HCT116 (cell line): ENCODE measurements around the gene AUTS2.

Experiments used
- ATF3 ChIP-seq: IDR thresholded peaks from 2 replicates; pipeline ENCODE4 v1.6.1; 2012
- CEBPB ChIP-seq: IDR thresholded peaks from 2 replicates; pipeline ENCODE4 v1.6.1; 2012; ENCODE audit warnings: low read depth
- EGR1 ChIP-seq: IDR thresholded peaks from 2 replicates; pipeline ENCODE4 v1.6.1; 2012; ENCODE audit warnings: low read depth
- EZH2 ChIP-seq: fragments of 200-600 bp; sonication (generic); IDR thresholded peaks from 2 replicates; pipeline ENCODE4 v1.6.1; 2017; ENCODE audit warnings: antibody characterized with exemption, mixed run types
- EZH2phosphoT487 ChIP-seq: fragments of 200-600 bp; IDR thresholded peaks from 2 replicates; pipeline ENCODE4 v1.6.1; 2018; ENCODE audit warnings: antibody characterized with exemption, borderline replicate concordance
- JUND ChIP-seq: IDR thresholded peaks from 2 replicates; pipeline ENCODE4 v1.6.1; 2012
- POLR2AphosphoS5 ChIP-seq: IDR thresholded peaks from 2 replicates; pipeline ENCODE4 v1.6.1; 2011; ENCODE audit warnings: mild to moderate bottlenecking, low read depth, low read length, moderate library complexity
- RAD21 ChIP-seq: IDR thresholded peaks from 2 replicates; pipeline ENCODE4 v1.6.1; 2012; ENCODE audit warnings: low read depth, mild to moderate bottlenecking
- SP1 ChIP-seq: IDR thresholded peaks from 2 replicates; pipeline ENCODE4 v1.6.1; 2012; ENCODE audit warnings: low read depth
- SRF ChIP-seq: IDR thresholded peaks from 2 replicates; pipeline ENCODE4 v1.6.1; 2012; ENCODE audit warnings: low read depth
- TF ChIP-seq, protein P1 (sequence below), 3 experiments: fragments of 200-600 bp in 1 of 3; sonication (generic) in 1 of 3; IDR thresholded peaks in 2 of 3; conservative IDR thresholded peaks in 1 of 3; 2 replicates each; pipeline ENCODE4 v1.5.1; 2012 to 2017; ENCODE audit warnings: low read depth in 2 of 3, low read length in 2 of 3, antibody characterized with exemption in 1 of 3, borderline replicate concordance in 1 of 3, control low read depth in 1 of 3, mild to moderate bottlenecking in 1 of 3, mixed read lengths in 1 of 3, mixed run types in 1 of 3, moderate library complexity in 1 of 3; ENCODE audit not compliant: insufficient read depth in 1 of 3
- TF ChIP-seq, protein P2 (sequence below): IDR thresholded peaks from 2 replicates; pipeline ENCODE4 v1.6.1; 2011; ENCODE audit warnings: mild to moderate bottlenecking, low read length, moderate library complexity; ENCODE audit not compliant: insufficient replicate concordance; ENCODE audit errors: extremely low read depth

DNA sequence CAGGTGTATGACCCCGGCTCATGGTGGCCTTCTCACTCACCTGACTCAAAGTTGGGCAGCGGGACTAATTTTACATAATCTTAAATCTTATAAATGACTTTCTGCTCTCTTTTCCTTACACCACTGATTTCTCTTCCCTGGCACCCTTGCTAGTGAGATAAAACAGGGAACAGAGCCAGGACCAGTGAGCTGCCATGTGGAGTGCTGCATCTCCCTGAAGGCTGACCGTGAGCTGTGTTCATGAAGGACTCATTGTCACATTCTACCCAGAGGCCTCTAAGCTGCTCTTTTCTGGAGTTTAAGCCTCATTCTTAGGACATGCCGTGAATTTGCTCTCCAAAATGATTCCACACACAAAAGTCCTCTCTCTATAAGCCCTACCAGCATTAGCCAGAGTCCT is 762.3 kb downstream of the AUTS2 start:
- TF ChIP-seq, protein P1, sequence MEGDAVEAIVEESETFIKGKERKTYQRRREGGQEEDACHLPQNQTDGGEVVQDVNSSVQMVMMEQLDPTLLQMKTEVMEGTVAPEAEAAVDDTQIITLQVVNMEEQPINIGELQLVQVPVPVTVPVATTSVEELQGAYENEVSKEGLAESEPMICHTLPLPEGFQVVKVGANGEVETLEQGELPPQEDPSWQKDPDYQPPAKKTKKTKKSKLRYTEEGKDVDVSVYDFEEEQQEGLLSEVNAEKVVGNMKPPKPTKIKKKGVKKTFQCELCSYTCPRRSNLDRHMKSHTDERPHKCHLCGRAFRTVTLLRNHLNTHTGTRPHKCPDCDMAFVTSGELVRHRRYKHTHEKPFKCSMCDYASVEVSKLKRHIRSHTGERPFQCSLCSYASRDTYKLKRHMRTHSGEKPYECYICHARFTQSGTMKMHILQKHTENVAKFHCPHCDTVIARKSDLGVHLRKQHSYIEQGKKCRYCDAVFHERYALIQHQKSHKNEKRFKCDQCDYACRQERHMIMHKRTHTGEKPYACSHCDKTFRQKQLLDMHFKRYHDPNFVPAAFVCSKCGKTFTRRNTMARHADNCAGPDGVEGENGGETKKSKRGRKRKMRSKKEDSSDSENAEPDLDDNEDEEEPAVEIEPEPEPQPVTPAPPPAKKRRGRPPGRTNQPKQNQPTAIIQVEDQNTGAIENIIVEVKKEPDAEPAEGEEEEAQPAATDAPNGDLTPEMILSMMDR (IDR thresholded peaks at IDR 0.05 in 2 of 3, conservative IDR thresholded peaks at IDR 0.05 in 1 of 3; ENCODE audit: borderline replicate concordance in 1 of 3, insufficient read depth in 1 of 3, low read depth in 2 of 3, low read length in 2 of 3), result no peak
- TF ChIP-seq EZH2 (no peak), SRF (no peak), POLR2AphosphoS5 (no peak), SP1 (no peak), CEBPB (no peak), ATF3 (no peak), RAD21 (no peak), JUND (no peak), EGR1 (no peak), EZH2phosphoT487 (no peak)
- TF ChIP-seq, protein P2, sequence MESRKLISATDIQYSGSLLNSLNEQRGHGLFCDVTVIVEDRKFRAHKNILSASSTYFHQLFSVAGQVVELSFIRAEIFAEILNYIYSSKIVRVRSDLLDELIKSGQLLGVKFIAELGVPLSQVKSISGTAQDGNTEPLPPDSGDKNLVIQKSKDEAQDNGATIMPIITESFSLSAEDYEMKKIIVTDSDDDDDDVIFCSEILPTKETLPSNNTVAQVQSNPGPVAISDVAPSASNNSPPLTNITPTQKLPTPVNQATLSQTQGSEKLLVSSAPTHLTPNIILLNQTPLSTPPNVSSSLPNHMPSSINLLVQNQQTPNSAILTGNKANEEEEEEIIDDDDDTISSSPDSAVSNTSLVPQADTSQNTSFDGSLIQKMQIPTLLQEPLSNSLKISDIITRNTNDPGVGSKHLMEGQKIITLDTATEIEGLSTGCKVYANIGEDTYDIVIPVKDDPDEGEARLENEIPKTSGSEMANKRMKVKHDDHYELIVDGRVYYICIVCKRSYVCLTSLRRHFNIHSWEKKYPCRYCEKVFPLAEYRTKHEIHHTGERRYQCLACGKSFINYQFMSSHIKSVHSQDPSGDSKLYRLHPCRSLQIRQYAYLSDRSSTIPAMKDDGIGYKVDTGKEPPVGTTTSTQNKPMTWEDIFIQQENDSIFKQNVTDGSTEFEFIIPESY, result no peak
